Thyroid gland (tissue), 4 donors: ENCODE data around the gene LRRC2. TPM values are rescaled to one million over a fixed set of nuclear protein-coding genes. Genes with fewer than 3 reads are reported as not detected.

ENCODE experiments used
- DNase-seq, 2 donors: peaks; one replicate each; pipeline ENCODE4 v3.0.0-alpha.2; 2019
- H3K27ac ChIP-seq, 3 donors: fragments of 200-600 bp; sonication (generic); 1 replicate in 2 of 3; 2 replicates in 1 of 3; pipeline ENCODE4 v1.5.1; 2016 to 2019; ENCODE audit warnings: mild to moderate bottlenecking in 1 of 3, moderate library complexity in 1 of 3
- H3K27me3 ChIP-seq: fragments of 200-600 bp; sonication (generic); one replicate; pipeline ENCODE4 v1.5.1; 2019
- H3K36me3 ChIP-seq, 2 donors: fragments of 200-600 bp; sonication (generic); one replicate each; pipeline ENCODE4 v1.5.1; 2016 to 2019
- H3K4me1 ChIP-seq, 2 donors: fragments of 200-600 bp; sonication (generic); one replicate each; pipeline ENCODE4 v1.5.1; 2017 to 2019
- H3K4me3 ChIP-seq, 3 donors: fragments of 200-600 bp; sonication (generic); replicated peaks in 1 of 3; 1 replicate in 2 of 3; 2 replicates in 1 of 3; pipeline ENCODE4 v1.5.1; 2016; ENCODE audit warnings: mild to moderate bottlenecking in 1 of 3
- H3K9me3 ChIP-seq: fragments of 200-600 bp; sonication (generic); one replicate; pipeline ENCODE4 v1.5.1; 2017
- CTCF ChIP-seq, 6 experiments: fragments of 200-600 bp in 3 of 6; fragments of 450-650 bp in 3 of 6; sonication (generic) in 3 of 6; IDR thresholded peaks; one replicate each; pipeline ENCODE4 v1.5.1; 2016 to 2019; ENCODE audit warnings: antibody characterized with exemption in 6 of 6, mild to moderate bottlenecking in 2 of 6, inconsistent platforms in 1 of 6, moderate library complexity in 1 of 6
- POLR2A ChIP-seq, 2 donors: fragments of 450-650 bp; IDR thresholded peaks; one replicate each; pipeline ENCODE4 v1.6.1; 2017; ENCODE audit warnings: antibody characterized with exemption in 2 of 2, mild to moderate bottlenecking in 2 of 2, moderate library complexity in 1 of 2
- WGBS, 2 donors: methylation state at CpG; one replicate each; pipeline ENCODE4 v1.1.5; 2017; 5-methylcytosine and 5-hydroxymethylcytosine counted together
- intact Hi-C: fragments of 100-400 bp; cut with DNase I; formaldehyde crosslinking; loops from one replicate; pipeline ENCODE4 v1.15.1; 2023
- total RNA-seq, 4 donors: library from RNA; depleted of rRNA; stranded (reverse); fragments of >200 nt; gene quantifications; one replicate each; pipeline ENCODE4 v1.2.3, GENCODE V29; 2016

Gene LRRC2
- total RNA-seq, 4 donors from 2014 or later: 25.0 to 37.4 (median 31.0) TPM

DNA sequence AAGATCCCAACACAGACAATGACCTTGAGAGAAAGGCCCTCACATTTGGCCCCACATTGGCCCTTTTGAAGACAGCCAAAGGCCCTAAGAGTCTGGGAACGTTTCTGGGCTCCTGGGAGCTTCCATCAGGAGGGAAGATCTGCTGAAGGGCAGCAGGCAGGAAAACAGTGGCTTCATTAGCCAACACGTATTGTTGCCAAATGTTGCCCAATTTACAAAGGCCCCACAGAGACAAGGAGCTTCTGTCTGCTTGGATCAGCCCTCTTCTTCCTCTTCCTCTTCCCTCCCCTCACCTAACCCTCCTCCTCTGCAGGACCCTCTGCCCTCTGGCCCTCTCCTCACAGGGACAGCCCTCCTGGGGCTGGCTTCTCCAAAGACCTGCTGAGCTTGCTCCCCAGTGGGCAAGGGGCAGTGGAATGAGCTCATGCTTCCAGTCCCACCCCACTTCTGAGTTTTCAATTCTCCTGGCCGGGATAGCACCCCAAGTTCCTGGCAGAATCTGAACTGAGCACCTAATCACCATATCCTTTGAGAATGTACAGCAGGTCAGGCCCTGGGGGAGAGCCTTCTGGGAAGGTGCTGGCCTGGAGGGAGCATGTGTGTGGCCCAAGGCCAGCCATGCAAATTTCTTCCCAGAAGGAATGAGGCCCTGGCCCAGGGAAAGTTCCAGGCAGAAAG lies 96.3 kb downstream of the LRRC2 start:
- DNase-seq: no peak
- TF ChIP-seq POLR2A (IDR thresholded peaks at IDR 0.05): no peak
- TF ChIP-seq CTCF (IDR thresholded peaks at IDR 0.05): no peak
- Histone ChIP-seq H3K36me3 (no peaks in the 10 kb centered on the region), H3K4me3 (no peak overlapping the region), H3K27me3 (no peaks in the 10 kb centered on the region), H3K9me3 (no peaks in the 10 kb centered on the region), H3K27ac (peak overlapping the region; percentile 48 to 78 (median 49)), H3K4me1 (peaks cover 24 to 56% of the 10 kb centered on the region in 2 donors)
- 49 to 74% methylated on average over 3 of the region's 3 CpGs for WGBS, 2 donors
- intact Hi-C loops: no loop called here

DNA sequence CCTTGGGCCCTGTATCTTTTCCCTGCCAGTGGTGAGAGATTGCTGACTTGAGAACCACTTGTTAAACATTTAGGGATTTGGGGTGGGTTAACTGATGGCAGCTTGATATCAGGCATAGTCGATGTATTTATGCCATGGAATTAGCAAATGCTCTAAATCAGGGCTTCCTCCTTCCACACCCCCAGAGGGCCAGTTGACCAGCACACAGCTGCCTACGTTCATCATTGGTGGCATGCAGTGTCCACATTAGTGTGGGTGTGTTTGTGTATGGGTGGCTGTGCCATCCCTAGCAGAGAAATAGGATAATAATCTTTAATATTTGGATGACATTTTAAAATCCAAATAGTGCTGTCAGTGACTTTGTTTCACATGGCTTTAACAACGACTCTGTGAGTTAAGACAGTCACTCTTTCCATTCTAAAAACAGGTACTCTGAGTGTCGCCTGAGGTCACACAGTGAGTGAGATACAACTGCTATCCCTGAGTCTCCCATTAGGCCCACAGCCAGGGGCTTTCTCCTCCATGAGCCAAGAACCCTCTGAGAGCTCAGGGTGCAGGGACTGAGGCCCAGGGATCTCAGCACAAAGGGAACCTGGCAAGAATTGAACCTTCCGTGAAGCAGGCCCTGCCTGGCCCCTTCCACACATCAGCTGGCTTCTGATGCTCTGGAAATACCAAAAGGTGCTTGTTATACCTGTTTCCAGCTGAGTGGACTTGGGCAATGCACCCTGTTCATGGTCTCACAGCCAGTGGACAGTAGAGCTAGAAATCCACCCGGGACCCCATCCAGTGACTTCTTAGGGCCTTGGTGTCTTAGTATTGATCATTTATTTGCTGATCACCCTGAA lies 97.1 kb downstream of the LRRC2 start:
- H3K4me3 ChIP-seq: no peak overlapping the region
- H3K36me3 ChIP-seq: no peaks in the 10 kb centered on the region
- TF ChIP-seq POLR2A (IDR thresholded peaks at IDR 0.05) (peak in 1 of 2 donors; percentile 26), CTCF (IDR thresholded peaks at IDR 0.05) (no peak)
- H3K27ac ChIP-seq: peak overlapping the region; percentile 49 to 78 (median 67)
- 54 to 56% methylated on average over 6 of the region's 6 CpGs for WGBS, 2 donors
- DNase-seq: peak; percentile 63 to 72
- H3K4me1 ChIP-seq: peaks cover 24 to 56% of the 10 kb centered on the region in 2 donors
- no peaks in the 10 kb centered on the region for H3K9me3 ChIP-seq
- H3K27me3 ChIP-seq: no peaks in the 10 kb centered on the region
- intact Hi-C loops: no loop called here

DNA sequence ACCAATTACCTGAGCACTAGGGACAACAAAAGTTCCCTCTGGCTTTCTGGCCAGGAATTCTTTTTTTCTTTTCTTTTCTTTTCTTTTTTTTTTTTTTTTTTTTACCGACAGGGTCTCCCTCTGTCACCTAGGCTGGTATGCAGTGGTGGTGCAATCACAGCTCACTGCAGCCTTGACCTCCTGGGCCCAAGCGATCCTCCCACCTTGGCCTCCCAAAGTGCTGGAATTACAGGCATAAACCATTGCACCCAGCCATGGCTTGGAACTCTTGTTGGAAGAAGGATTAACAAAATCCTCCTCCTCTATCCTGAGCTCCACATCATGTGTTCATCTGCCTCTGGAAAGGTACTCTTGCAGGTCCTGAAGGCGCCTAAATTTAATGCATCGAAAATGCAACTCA lies 98.5 kb downstream of the LRRC2 start:
- Histone ChIP-seq H3K36me3 (no peaks in the 10 kb centered on the region), H3K9me3 (no peaks in the 10 kb centered on the region), H3K27me3 (no peaks in the 10 kb centered on the region), H3K4me3 (no peak overlapping the region), H3K4me1 (peaks cover 29 to 69% of the 10 kb centered on the region in 2 donors), H3K27ac (no peak overlapping the region)
- TF ChIP-seq CTCF (IDR thresholded peaks at IDR 0.05) (no peak), POLR2A (IDR thresholded peaks at IDR 0.05) (no peak)
- intact Hi-C loops: no loop called here
- 93% methylated on average over 4 of the region's 4 CpGs for WGBS, 2 donors
- DNase-seq: no peak

GRCh38 chr3:46466871-46467403 lies 99.2 kb downstream of the LRRC2 start:
- no peaks in the 10 kb centered on the region for H3K27me3 ChIP-seq
- H3K9me3 ChIP-seq: no peaks in the 10 kb centered on the region
- intact Hi-C loops: no loop called here
- no peaks in the 10 kb centered on the region for H3K36me3 ChIP-seq
- TF ChIP-seq POLR2A (IDR thresholded peaks at IDR 0.05): no peak
- TF ChIP-seq CTCF (IDR thresholded peaks at IDR 0.05): no peak
- peaks cover 31 to 72% of the 10 kb centered on the region in 2 donors for H3K4me1 ChIP-seq
- H3K4me3 ChIP-seq: no peak overlapping the region
- H3K27ac ChIP-seq: no peak overlapping the region
- DNase-seq: no peak
- WGBS, 2 donors: 76 to 77% methylated on average over 1 of the region's 1 CpG

GRCh38 chr3:46466273-46466672 lies 99.8 kb downstream of the LRRC2 start:
- Histone ChIP-seq H3K4me3 (no peak overlapping the region), H3K9me3 (no peaks in the 10 kb centered on the region), H3K27me3 (no peaks in the 10 kb centered on the region), H3K4me1 (peaks cover 31 to 68% of the 10 kb centered on the region in 2 donors), H3K27ac (peak overlapping the region in 1 of 3 donors; percentile 41), H3K36me3 (no peaks in the 10 kb centered on the region)
- DNase-seq: peak; percentile 84 to 88
- intact Hi-C loops: no loop called here
- TF ChIP-seq CTCF (IDR thresholded peaks at IDR 0.05): no peak
- no peak for TF ChIP-seq POLR2A (IDR thresholded peaks at IDR 0.05)
